Measurements from ENCODE around the gene GAK. TPM values are rescaled to one million over a fixed set of nuclear protein-coding genes. Genes with fewer than 3 reads are reported as not detected.

The GAK gene
- total RNA-seq, 3 donors from 2014 or later (not counting 1 experiment from before 2014, with no cell fraction given), result 349 to 358 (median 349) TPM

DNA sequence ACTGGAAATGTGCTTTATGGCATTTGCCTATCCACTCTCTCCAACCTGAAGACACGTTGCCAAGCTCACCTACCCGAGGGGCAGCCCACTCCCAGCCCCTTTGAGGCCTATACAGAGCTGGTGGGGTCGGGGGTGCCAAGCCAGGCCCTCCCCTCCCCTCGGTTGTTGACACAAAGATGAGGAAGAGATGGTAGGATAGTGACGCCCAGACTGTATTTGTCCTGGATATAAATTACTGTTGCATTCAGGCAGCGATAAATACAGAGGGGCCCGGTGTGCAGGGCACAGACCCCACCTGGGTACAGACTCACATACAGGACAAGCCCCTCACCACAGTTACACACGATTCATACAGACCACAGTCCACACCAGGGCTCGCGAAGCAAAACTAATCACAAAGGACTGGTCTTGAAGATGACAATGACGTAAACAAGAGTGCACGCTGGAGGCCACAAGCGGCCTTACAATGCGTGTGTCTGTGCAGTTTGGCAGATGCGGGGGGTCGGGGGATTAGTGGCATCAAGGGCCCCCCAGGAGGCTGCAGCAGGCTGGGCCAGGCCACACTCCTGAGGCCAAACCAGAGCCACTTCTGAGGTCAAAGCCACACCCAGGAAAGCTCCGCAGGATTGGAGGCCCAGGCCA is 26.7 kb upstream of the GAK start:
- H3K36me3 ChIP-seq (ENCODE audit: control insufficient read depth, insufficient read depth, low read length), result peaks cover 44% of the 10 kb centered on the region
- no peak for DNase-seq
- no peak overlapping the region for H3K27ac ChIP-seq (ENCODE audit: low read length)
- H3K9me3 Mint-ChIP-seq, result no peaks in the 10 kb centered on the region
- TF ChIP-seq, protein P1, sequence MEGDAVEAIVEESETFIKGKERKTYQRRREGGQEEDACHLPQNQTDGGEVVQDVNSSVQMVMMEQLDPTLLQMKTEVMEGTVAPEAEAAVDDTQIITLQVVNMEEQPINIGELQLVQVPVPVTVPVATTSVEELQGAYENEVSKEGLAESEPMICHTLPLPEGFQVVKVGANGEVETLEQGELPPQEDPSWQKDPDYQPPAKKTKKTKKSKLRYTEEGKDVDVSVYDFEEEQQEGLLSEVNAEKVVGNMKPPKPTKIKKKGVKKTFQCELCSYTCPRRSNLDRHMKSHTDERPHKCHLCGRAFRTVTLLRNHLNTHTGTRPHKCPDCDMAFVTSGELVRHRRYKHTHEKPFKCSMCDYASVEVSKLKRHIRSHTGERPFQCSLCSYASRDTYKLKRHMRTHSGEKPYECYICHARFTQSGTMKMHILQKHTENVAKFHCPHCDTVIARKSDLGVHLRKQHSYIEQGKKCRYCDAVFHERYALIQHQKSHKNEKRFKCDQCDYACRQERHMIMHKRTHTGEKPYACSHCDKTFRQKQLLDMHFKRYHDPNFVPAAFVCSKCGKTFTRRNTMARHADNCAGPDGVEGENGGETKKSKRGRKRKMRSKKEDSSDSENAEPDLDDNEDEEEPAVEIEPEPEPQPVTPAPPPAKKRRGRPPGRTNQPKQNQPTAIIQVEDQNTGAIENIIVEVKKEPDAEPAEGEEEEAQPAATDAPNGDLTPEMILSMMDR (IDR thresholded peaks at IDR 0.05), result no peak
- H3K9me3 ChIP-seq (ENCODE audit: control insufficient read depth, insufficient read depth, low read length), result no peaks in the 10 kb centered on the region
- H3K4me1 ChIP-seq (ENCODE audit: control insufficient read depth, insufficient read depth, low read length), result no peaks in the 10 kb centered on the region
- no peak overlapping the region for H3K4me3 Mint-ChIP-seq
- 88% methylated on average over 17 of the region's 17 CpGs for WGBS (ENCODE audit: insufficient coverage)
- no peaks in the 10 kb centered on the region for H3K27me3 Mint-ChIP-seq (ENCODE audit: low read depth in 2 of 2)
- peak overlapping the region in 1 of 2 donors; percentile 26 for H3K27ac Mint-ChIP-seq
- ATAC-seq, result no peak
- intact Hi-C loops (cut with micrococcal nuclease), result no loop called here
- H3K4me1 Mint-ChIP-seq, result peaks cover 4 to 8% of the 10 kb centered on the region in 2 donors
- no peak overlapping the region for H3K4me3 ChIP-seq (ENCODE audit: low read length)
- H3K27me3 ChIP-seq (ENCODE audit: control insufficient read depth, insufficient read depth, low read length), result no peaks in the 10 kb centered on the region
- H3K36me3 Mint-ChIP-seq, result no peaks in the 10 kb centered on the region

DNA sequence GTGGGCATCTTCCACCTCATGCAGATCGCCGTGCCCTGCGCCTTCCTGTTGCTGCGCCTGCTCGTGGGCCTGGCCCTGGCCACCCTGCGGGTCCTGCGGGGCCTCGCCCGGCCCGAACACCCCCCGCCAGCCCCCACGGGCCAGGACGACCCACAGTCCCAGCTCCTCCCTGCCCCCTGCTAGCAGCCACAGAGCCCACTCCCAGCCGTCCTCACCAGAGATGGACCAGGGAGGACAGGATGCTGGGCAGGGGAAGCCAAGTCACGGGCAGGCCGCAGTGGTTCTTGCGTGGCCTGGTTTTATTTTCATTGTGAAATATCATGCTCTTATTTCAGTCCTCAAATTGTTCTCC is 26.2 kb upstream of the GAK start:
- 94% methylated on average over 17 of the region's 17 CpGs for WGBS (ENCODE audit: insufficient coverage)
- TF ChIP-seq, protein P1 (IDR thresholded peaks at IDR 0.05), result no peak
- DNase-seq (no peak), ATAC-seq (peak in 1 of 3 donors; percentile 5)
- Histone ChIP-seq H3K9me3 (ENCODE audit: control insufficient read depth, insufficient read depth, low read length) (no peaks in the 10 kb centered on the region), H3K27me3 (ENCODE audit: control insufficient read depth, insufficient read depth, low read length) (no peaks in the 10 kb centered on the region), H3K36me3 (ENCODE audit: control insufficient read depth, insufficient read depth, low read length) (peaks cover 42% of the 10 kb centered on the region), H3K4me1 (ENCODE audit: control insufficient read depth, insufficient read depth, low read length) (no peaks in the 10 kb centered on the region), H3K27ac (ENCODE audit: low read length) (no peak overlapping the region), H3K4me3 (ENCODE audit: low read length) (no peak overlapping the region)
- Mint-ChIP-seq H3K9me3 (no peaks in the 10 kb centered on the region), H3K4me1 (peaks cover 4% of the 10 kb centered on the region in 2 donors), H3K27me3 (ENCODE audit: low read depth in 2 of 2) (no peaks in the 10 kb centered on the region), H3K27ac (peak overlapping the region in 1 of 2 donors; percentile 22), H3K4me3 (no peak overlapping the region), H3K36me3 (no peaks in the 10 kb centered on the region)
- intact Hi-C loops (cut with micrococcal nuclease), result no loop called here

DNA sequence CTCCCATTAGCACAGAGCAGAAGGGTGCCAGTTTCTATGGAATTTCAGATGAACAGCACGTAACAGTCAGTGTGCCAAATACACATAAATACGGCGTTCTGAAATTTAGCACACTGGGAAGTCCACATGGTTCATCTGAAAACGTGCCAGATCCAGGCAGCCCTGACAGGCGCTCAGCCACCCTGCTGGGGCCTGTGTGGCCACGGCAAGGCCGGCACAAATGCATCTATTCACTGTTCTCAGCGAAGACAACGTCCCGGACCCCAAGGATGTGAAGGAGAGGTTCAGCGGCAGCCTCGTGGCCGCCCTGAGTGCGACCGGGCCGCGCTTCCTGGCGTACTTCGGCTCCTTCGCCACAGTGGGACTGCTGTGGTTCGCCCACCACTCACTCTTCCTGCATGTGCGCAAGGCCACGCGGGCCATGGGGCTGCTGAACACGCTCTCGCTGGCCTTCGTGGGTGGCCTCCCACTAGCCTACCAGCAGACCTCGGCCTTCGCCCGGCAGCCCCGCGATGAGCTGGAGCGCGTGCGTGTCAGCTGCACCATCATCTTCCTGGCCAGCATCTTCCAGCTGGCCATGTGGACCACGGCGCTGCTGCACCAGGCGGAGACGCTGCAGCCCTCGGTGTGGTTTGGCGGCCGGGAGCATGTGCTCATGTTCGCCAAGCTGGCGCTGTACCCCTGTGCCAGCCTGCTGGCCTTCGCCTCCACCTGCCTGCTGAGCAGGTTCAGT is 25.6 kb upstream of the GAK start:
- H3K27me3 Mint-ChIP-seq (ENCODE audit: low read depth in 2 of 2), result no peaks in the 10 kb centered on the region
- ATAC-seq, result no peak

More for the DNA sequence above, 25.6 kb upstream of the GAK start:
- Histone ChIP-seq H3K36me3 (ENCODE audit: control insufficient read depth, insufficient read depth, low read length) (peaks cover 37% of the 10 kb centered on the region), H3K27me3 (ENCODE audit: control insufficient read depth, insufficient read depth, low read length) (no peaks in the 10 kb centered on the region), H3K4me1 (ENCODE audit: control insufficient read depth, insufficient read depth, low read length) (no peaks in the 10 kb centered on the region), H3K27ac (ENCODE audit: low read length) (no peak overlapping the region), H3K9me3 (ENCODE audit: control insufficient read depth, insufficient read depth, low read length) (no peaks in the 10 kb centered on the region), H3K4me3 (ENCODE audit: low read length) (no peak overlapping the region)
- TF ChIP-seq, protein P1 (IDR thresholded peaks at IDR 0.05), result no peak
- no peak overlapping the region for H3K4me3 Mint-ChIP-seq
- H3K9me3 Mint-ChIP-seq, result no peaks in the 10 kb centered on the region
- no peaks in the 10 kb centered on the region for H3K36me3 Mint-ChIP-seq
- WGBS (ENCODE audit: insufficient coverage), result 95% methylated on average over 45 of the region's 45 CpGs
- no peak for DNase-seq
- intact Hi-C loops (cut with micrococcal nuclease), result no loop called here
- peak overlapping the region in 1 of 2 donors; percentile 22 for H3K27ac Mint-ChIP-seq
- peaks cover 4% of the 10 kb centered on the region in 2 donors for H3K4me1 Mint-ChIP-seq

All from natural killer cell (primary cell).